PC-3 (cell line): Measurements from ENCODE around the gene ELMOD3. TPM values are rescaled to one million over a fixed set of nuclear protein-coding genes. Genes with fewer than 3 reads are reported as not detected.

Source experiments
- ATAC-seq: fragments of 200-7000 bp; cut with Tn5 transposase; 2 replicates; pipeline ENCODE4 v1.9.1; 2020; ENCODE audit warnings: mild to moderate bottlenecking, moderate library complexity
- BruUV-seq: library from RNA; stranded (reverse); fragments of 400-500 nt; replicated peaks from 2 replicates; lab custom pipeline; 2021; lab: Mats Ljungman, UMichigan
- CTCF ChIA-PET: fragments of 300-600 bp; sonication (Branson Sonifier 250); formaldehyde crosslinking; loops from one replicate; lab custom pipeline; 2022; ENCODE audit warnings: antibody characterized with exemption; lab: Charles Lee
- POLR2A ChIA-PET: fragments of 300-600 bp; sonication (Branson Sonifier 250); formaldehyde crosslinking; loops from one replicate; lab custom pipeline; 2022; ENCODE audit warnings: antibody characterized with exemption; ENCODE audit not compliant: unreplicated experiment; lab: Charles Lee
- DNase-seq: peaks from one replicate; pipeline ENCODE4 v3.0.0-alpha.2; 2015
- H2AFZ ChIP-seq: fragments of 300-600 bp; sonication (generic); 2 replicates; pipeline ENCODE4 v1.6.0; 2016; ENCODE audit warnings: antibody characterized with exemption, low read length
- H3F3A ChIP-seq: fragments of 300-600 bp; sonication (generic); one replicate; pipeline ENCODE4 v1.6.0; 2017; ENCODE audit warnings: antibody characterized with exemption, low read length, control low read depth, mild to moderate bottlenecking; ENCODE audit not compliant: unreplicated experiment
- H3K27ac ChIP-seq: fragments of 300-600 bp; sonication (generic); 2 replicates; pipeline ENCODE4 v1.5.1; 2016; ENCODE audit warnings: mild to moderate bottlenecking, low read length
- H3K27me3 ChIP-seq: fragments of 300-600 bp; sonication (generic); 2 replicates; pipeline ENCODE4 v1.6.1; 2016; ENCODE audit warnings: low read length, mixed read lengths
- H3K36me3 ChIP-seq: fragments of 300-600 bp; sonication (generic); 2 replicates; pipeline ENCODE4 v1.6.1; 2016; ENCODE audit warnings: low read depth, mixed run types, low read length, mixed read lengths
- H3K4me1 ChIP-seq: fragments of 300-600 bp; sonication (generic); 2 replicates; pipeline ENCODE4 v1.5.1; 2016; ENCODE audit warnings: low read length; ENCODE audit not compliant: insufficient read depth
- H3K4me2 ChIP-seq: fragments of 300-600 bp; sonication (generic); 2 replicates; pipeline ENCODE4 v1.6.0; 2016; ENCODE audit warnings: low read length
- H3K4me3 ChIP-seq: fragments of 300-600 bp; sonication (generic); 2 replicates; pipeline ENCODE4 v1.5.1; 2016; ENCODE audit warnings: mild to moderate bottlenecking, low read length, mixed read lengths
- H3K79me2 ChIP-seq: fragments of 300-600 bp; sonication (generic); 2 replicates; pipeline ENCODE4 v1.6.1; 2017; ENCODE audit warnings: low read length, mixed read lengths
- H3K9ac ChIP-seq: fragments of 300-600 bp; sonication (generic); 2 replicates; pipeline ENCODE4 v1.6.0; 2016; ENCODE audit warnings: mild to moderate bottlenecking, low read length
- H3K9me2 ChIP-seq: fragments of 300-600 bp; sonication (generic); replicated peaks from 2 replicates; pipeline ENCODE4 v1.6.1; 2016; ENCODE audit warnings: mixed run types, low read length, mixed read lengths
- H3K9me3 ChIP-seq: fragments of 300-600 bp; sonication (generic); 2 replicates; pipeline ENCODE4 v1.6.1; 2016; ENCODE audit warnings: low read length, mixed read lengths
- H4K20me1 ChIP-seq: fragments of 300-600 bp; sonication (generic); 2 replicates; pipeline ENCODE4 v1.6.1; 2016; ENCODE audit warnings: low read length, mixed read lengths
- CTCF ChIP-seq: fragments of 300-600 bp; sonication (generic); conservative IDR thresholded peaks from 2 replicates; pipeline ENCODE4 v1.5.1; 2017; ENCODE audit warnings: antibody characterized with exemption, low read depth, mild to moderate bottlenecking, low read length
- EZH2 ChIP-seq: fragments of 300-600 bp; sonication (generic); IDR thresholded peaks from one replicate; pipeline ENCODE4 v1.6.1; 2017; ENCODE audit warnings: antibody characterized with exemption, mild to moderate bottlenecking, low read length; ENCODE audit not compliant: unreplicated experiment
- EZH2phosphoT487 ChIP-seq: fragments of 300-600 bp; sonication (generic); IDR thresholded peaks from 2 replicates; pipeline ENCODE4 v1.6.1; 2018; ENCODE audit warnings: mild to moderate bottlenecking, antibody characterized with exemption, low read length, borderline replicate concordance
- intact Hi-C: fragments of 100-400 bp; cut with micrococcal nuclease; formaldehyde crosslinking; loops from 2 replicates; pipeline ENCODE4 v1.9.0; 2023
- total RNA-seq: library from RNA; depleted of rRNA; stranded (reverse); fragments of >200 nt; gene quantifications from 2 replicates; pipeline ENCODE4 v1.2.3, GENCODE V29; 2014

The ELMOD3 gene
- total RNA-seq, 1 experiment from 2014 or later = 19.0 TPM

- no peaks in the 10 kb centered on the region for H3K9me3 ChIP-seq
- no peaks in the 10 kb centered on the region for H3K9me2 ChIP-seq
- ChIA-PET POLR2A (no interaction called here), CTCF (no interaction called here)
- H3K4me1 ChIP-seq = no peaks in the 10 kb centered on the region
- no peak overlapping the region for H3K27ac ChIP-seq
- no peak for TF ChIP-seq EZH2
- TF ChIP-seq EZH2phosphoT487 = no peak
- no peak for TF ChIP-seq CTCF
- H2AFZ ChIP-seq = no peak overlapping the region
- intact Hi-C loops = no loop called here
- no peaks in the 10 kb centered on the region for H3F3A ChIP-seq
- no peaks in the 10 kb centered on the region for H4K20me1 ChIP-seq
- no TSS peak for BruUV-seq
- no peaks in the 10 kb centered on the region for H3K27me3 ChIP-seq
- no peak for ATAC-seq
- no peak overlapping the region for H3K9ac ChIP-seq
- H3K4me2 ChIP-seq = no peak overlapping the region
- peaks cover 13% of the 10 kb centered on the region for H3K36me3 ChIP-seq
- no peak overlapping the region for H3K4me3 ChIP-seq
- H3K79me2 ChIP-seq = no peaks in the 10 kb centered on the region
- DNase-seq = no peak
Observed at GRCh38 chr2:85383850-85384249, 29.3 kb downstream of the ELMOD3 start.

GRCh38 chr2:85385746-85386145, 31.2 kb downstream of the ELMOD3 start:
- BruUV-seq = no TSS peak

GRCh38 chr2:85387754-85388153, 33.2 kb downstream of the ELMOD3 start:
- no peaks in the 10 kb centered on the region for H3K4me1 ChIP-seq
- H3K4me3 ChIP-seq = no peak overlapping the region
- ATAC-seq = no peak
- H3K9me3 ChIP-seq = no peaks in the 10 kb centered on the region
- CTCF ChIA-PET = no interaction called here
- H3K79me2 ChIP-seq = no peaks in the 10 kb centered on the region
- no peak overlapping the region for H3K27ac ChIP-seq
- H3K9ac ChIP-seq = no peak overlapping the region
- TF ChIP-seq EZH2phosphoT487 (no peak), CTCF (no peak), EZH2 (no peak)
- POLR2A ChIA-PET = no interaction called here
- no peak overlapping the region for H3K4me2 ChIP-seq
- no peaks in the 10 kb centered on the region for H3K27me3 ChIP-seq
- H3K36me3 ChIP-seq = peaks cover 16% of the 10 kb centered on the region; the same call in 1 of the 2 replicates
- no peak for DNase-seq
- H4K20me1 ChIP-seq = no peaks in the 10 kb centered on the region
- BruUV-seq = no TSS peak
- intact Hi-C loops = no loop called here
- no peaks in the 10 kb centered on the region for H3K9me2 ChIP-seq
- no peaks in the 10 kb centered on the region for H3F3A ChIP-seq
- no peak overlapping the region for H2AFZ ChIP-seq

More at GRCh38 chr2:85385746-85386145, 31.2 kb downstream of the ELMOD3 start:
- POLR2A ChIA-PET = no interaction called here
- no peaks in the 10 kb centered on the region for H3K9me3 ChIP-seq
- H3K79me2 ChIP-seq = no peaks in the 10 kb centered on the region
- no peak for TF ChIP-seq CTCF
- TF ChIP-seq EZH2 = no peak
- TF ChIP-seq EZH2phosphoT487 = no peak
- H3K9me2 ChIP-seq = no peaks in the 10 kb centered on the region
- H3K36me3 ChIP-seq = peaks cover 9% of the 10 kb centered on the region; the same call in 1 of the 2 replicates
- no peaks in the 10 kb centered on the region for H3K4me1 ChIP-seq
- no peaks in the 10 kb centered on the region for H3K27me3 ChIP-seq
- H2AFZ ChIP-seq = no peak overlapping the region
- intact Hi-C loops = no loop called here
- H3K4me2 ChIP-seq = no peak overlapping the region
- H3K27ac ChIP-seq = no peak overlapping the region
- H3K4me3 ChIP-seq = no peak overlapping the region
- CTCF ChIA-PET = no interaction called here
- no peaks in the 10 kb centered on the region for H3F3A ChIP-seq
- ATAC-seq = no peak
- no peaks in the 10 kb centered on the region for H4K20me1 ChIP-seq
- no peak overlapping the region for H3K9ac ChIP-seq
- DNase-seq = no peak
